ENCODE data around the gene GET4.

GRCh38 chr7:851204-851603, 25.1 kb upstream of the GET4 start:
- TF ChIP-seq POLR2AphosphoS5 (IDR thresholded peaks at IDR 0.05; ENCODE audit: low read depth, low read length) (no peak), CTCF (IDR thresholded peaks at IDR 0.05) (no peak), TCF7L2 (IDR thresholded peaks at IDR 0.05; ENCODE audit: low read depth, low read length) (no peak)

Data from Panc1 (cell line).